8988T (cell line): Measurements from ENCODE around the gene MICALL2.

Experiments
- DNase-seq: peaks from one replicate; pipeline ENCODE4 v3.0.0; 2011

The MICALL2 gene

GRCh38 chr7:1388021-1388702, 71.1 kb downstream of the MICALL2 start:
- no peak for DNase-seq

- DNase-seq: no peak
These were observed 72.0 kb downstream of the MICALL2 start for GRCh38 chr7:1387261-1387660.

- DNase-seq: no peak
These were observed 72.5 kb downstream of the MICALL2 start for GRCh38 chr7:1386623-1387220.

- no peak for DNase-seq
These were observed 73.3 kb downstream of the MICALL2 start for GRCh38 chr7:1385809-1386622.

GRCh38 chr7:1385086-1385808, 74.0 kb downstream of the MICALL2 start:
- DNase-seq: no peak
